ENCODE data around the gene RPS21. TPM values are rescaled to one million over a fixed set of nuclear protein-coding genes. Genes with fewer than 3 reads are reported as not detected.
"Not testable (repeated sequence)": the region's sequence is repeated elsewhere in the genome, so short reads cannot be mapped to it uniquely, and the experiment has no call there.

Gene RPS21
- polyA plus RNA-seq, 12 donors = 692 to 1,144 (median 1,032) TPM; not detected in 1

DNA sequence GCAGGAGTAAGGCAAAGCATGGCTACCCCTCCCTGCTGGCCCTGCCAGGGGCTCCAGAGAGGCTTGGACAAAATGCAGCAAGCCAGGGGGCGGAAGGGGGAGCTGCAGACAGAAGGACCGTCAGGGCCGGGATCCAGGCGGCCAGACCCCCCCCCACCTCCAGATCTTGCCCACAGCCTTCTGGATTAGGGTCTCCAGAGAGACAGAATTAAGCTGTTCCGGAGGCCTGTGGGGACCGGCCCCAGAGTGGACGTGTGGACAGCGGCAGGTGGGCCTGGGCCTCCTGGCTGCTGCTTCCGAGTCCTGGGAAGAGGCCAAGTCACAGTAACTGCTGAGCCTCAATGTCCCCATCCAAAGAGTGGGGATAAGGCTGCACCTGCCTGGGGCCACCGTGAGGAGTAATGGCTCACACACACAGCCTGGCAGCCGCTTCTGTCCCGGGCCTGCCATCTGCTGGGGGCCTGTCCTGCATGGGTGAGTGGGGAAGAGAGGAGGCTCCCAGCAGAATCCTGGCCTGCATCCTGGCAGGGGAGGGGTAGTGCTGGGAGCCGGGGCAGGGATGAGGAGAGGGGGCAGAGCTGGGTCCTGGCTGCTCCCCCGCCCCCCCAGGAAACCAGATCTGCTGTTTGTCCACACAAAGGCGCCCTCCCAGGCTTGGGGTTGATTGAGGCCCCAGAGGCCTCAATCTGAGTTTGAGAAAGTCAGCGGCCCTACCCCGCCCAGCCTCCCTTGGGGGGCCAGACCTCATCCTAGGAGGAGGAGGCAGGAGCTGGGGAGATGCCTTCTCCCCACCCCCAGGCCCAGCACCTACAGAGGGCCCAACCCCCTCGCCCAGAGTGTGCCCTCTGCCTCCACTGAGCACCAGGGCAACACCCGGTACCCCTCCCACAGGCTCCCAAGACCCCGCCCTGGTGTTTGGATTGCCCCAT, 23.6 kb upstream of the RPS21 start:
- no peak for DNase-seq

DNA sequence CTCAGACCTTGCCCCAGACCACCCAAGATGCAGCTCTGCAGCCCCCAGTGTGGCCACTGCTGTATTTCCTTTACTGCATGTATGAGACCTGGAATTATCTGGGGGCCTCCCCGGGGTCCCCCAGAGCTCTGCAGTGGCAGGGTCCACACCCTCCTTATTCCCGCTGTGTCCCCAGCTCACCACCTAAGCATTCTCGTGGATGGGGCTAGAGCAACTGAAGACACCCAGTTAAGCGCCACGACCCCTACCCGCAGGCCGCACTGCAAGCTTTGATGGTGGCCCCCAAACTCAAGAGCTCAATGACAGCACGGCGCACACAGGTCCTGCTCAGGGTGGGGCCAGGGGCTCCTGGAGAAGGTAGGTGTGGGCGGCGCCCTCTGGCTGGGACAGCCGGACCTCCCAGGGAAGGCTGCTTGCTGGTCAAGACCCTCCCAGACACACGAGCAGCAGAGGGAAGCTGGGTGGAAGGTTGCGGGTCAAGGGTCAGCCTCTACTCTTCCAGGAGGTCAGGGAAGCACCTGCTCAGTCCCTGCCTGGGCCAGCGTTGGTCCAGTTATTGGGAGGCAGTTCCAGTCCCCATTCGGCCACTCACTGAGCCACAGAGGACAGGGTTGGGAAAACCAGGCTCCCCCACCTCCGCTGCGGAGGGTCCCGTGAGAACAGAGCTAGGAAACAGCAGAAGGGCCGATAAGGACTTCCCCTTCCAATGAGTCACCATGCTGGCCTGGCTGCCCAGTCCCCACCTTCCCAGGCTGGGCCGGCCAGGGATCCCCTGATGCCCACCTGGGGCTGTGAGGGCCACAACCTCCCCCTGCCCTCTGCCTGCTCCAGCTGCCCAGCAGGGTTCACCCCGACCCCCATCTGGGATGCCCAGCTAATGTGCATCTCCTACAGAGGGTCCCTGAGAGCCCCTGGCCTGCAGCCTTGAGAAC, 22.7 kb upstream of the RPS21 start:
- no peak for DNase-seq

DNA sequence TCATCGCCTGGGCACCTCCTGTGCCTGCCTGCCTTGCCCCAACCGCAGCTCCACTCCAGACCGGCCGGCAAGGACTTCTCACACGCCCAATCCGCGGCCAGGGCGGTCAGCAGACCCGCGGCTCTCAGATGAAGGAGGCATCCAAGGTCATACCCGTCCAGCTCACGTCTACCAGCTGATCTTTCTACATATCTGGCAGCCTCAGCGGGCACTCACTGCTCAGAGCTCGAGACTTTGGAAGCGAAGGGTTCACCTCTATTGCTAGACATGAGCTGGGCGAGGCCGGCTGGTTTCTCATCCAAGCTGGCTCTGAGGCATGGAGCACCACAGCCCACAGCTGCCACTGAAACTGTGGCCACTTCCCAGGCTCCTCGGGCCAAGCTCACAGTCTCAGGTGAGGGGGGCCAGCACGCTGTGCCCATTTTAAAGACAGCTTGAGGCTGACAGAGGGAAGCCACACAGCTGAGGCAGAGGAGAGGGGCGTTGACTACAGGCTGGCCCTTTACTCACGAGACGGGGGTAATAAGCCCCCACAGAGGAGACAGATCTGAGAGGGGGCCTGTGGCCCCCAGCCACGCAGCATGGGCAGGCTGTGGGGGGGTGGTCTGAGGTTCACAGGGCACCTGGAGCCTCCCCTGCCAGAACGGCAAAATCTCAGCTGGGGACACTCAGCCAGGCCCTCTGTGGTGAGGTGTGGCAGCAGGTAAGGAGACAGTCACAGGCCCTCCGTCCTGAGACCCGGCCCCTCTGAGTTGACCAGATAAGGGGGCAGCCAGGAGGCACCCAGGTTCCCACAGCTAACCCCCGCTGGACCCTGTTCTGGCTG, 21.8 kb upstream of the RPS21 start:
- DNase-seq = no peak

DNA sequence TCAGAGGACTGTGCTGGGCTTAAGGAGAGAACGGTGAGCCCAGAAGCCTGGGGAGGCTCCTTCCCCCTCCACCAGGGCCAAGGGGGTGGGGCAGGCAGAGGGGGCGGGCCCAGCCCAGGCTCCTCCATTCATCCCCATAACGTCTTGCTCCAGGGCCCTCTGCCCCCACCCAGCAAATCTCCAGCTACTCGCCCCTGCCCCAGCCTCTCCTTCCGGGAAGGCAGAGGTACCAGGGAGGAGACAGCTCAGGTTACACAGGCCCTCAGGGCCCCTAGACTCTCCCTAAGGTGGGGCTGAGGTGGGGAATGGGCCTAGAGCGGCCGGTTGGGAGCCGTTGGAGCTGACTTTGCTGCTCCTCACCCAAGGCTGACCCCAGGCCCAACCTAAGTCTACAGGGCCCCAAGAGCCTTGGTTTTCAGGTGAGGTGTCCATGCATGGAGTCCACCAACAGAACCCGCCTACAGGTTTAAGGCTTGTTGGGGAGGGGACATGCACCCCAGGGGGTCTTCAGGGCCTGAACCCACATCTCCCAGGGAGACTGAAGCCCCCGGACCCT, 21.0 kb upstream of the RPS21 start:
- no peak for DNase-seq

DNA sequence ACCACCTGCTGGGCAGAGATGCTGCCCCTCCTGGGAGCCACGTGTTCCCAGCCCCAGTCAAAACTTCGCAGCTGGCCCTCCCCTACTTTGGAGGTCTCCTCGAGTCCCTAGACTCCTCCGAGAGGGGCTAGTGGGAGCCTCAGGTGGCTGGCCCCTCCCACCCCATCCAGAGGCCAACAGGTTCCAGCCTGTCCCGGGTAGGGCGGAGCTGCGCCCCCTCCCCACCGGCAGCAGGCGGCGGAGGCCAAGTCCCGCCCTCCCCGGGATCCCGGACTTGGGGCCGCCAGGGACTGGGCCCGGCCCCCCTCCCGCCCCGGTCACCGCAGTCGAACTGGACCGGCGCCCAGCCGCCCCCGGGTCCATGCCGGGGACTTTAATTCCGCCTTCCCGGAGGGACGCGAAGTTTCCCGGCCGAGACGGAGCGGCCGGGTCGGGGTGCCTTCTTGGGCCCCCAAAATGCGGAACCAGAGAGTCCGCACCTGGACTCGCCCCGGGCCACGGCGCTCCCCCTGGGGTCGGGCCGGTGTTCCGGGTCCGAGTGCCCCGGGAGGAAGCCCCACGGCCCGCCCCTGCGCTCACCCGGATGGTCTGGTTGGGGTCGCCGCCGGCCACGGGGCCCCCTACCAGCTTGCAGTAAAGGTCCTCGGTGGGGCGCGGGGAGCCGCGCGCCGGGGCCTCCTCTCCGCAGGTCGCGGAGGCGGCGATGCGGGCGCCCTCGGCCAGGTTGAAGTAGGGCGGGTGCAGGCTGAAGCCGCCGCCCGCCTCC, 20.4 kb upstream of the RPS21 start:
- no peak for DNase-seq

DNA sequence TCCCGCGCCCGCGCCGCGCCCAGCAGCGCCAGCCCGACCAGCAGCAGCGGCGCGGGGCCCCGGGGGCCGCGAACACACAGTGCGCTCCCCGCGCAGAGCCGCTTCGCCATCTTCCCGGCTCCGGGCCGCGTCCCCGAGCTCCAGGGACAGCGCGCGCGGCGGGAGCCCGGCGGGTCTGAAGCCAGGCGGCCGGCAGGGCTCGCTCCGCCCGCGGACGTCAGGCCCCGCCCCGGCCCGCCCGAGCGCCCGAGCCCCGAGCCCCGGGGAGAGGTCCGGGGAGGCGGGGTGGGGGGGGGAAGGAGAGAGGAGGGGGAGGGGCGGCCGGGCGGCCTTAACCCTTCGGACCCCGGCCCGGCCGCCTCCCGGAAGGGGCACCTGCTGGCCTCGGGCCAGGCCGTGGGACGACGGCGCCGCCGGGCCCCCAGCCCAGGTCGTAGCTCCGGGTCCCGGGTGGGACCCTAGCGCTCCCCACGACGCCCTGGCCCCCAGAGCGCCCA, 19.7 kb upstream of the RPS21 start, which contains the start of gene LAMA5:
TSS of gene LAMA5 (minus strand) at position 177 of the 497 bp plus-strand sequence. CDS start at position 110, 67 bp downstream.
- no peak for DNase-seq

DNA sequence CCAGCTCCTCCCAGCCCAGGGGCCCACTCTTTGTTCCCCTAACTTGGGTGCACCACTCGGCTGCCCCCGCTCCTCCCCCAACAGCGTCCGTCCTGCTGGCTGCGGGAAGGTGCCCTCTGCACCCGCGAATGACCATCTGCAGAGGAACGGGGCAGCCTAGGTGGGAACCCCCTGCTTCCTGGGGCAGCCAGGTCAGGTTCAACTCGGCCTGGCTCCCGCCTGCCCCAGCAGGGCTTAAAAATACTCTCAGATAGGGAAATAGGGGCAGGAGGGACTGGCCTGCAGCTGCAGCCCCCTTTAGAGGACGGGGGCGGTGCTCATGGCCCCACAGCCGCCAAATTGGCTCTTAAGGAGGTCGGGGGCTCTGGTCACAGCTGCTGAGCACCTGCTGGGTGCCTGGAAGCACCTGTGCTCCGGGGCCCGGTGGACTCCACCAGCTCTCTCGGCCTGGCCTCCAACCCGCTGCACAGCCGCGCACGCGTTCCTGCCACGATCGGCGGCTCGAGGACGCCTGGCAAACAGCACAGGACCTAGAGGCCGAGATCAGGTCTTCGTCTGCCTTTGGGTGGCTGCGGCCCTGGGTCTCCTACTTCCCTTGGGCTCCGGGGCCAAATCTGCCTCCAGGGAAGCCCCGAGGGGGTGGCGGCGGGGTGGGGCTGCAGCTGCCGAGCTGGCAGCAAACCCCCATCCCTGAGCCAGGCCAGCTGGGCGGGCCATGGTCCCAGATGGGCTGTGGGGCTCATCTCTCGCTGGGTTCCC, 19.1 kb upstream of the RPS21 start:
- DNase-seq = no peak

DNA sequence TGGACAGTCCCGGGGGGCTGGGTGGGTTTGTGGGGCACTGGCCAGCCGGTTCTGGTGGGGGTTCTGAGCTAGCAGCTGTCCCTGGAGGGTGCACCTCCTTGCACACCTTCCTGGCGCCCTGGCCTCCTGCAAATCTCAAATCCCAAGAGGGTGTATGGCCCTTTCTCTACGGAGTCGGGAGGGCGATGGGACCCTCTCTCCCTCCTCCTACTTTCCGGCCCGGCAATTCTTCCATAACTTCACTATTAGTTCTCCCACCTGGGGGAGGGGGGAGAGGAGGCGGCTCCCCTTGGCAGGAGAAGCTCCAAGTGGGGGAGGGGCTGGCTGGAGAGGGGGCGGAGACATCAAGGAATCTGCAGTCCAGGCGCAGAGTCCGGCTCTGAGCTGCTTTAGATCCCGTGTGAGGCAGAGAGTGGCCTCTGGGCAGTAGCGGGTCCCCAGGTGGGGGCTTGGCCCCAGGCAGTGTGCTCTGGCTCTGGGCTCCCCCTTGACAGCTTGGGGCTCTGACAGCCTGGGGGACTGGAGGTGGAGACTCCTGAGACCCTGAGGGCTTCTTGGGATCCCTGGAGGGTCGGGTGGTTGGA, 18.4 kb upstream of the RPS21 start:
- no peak for DNase-seq

DNA sequence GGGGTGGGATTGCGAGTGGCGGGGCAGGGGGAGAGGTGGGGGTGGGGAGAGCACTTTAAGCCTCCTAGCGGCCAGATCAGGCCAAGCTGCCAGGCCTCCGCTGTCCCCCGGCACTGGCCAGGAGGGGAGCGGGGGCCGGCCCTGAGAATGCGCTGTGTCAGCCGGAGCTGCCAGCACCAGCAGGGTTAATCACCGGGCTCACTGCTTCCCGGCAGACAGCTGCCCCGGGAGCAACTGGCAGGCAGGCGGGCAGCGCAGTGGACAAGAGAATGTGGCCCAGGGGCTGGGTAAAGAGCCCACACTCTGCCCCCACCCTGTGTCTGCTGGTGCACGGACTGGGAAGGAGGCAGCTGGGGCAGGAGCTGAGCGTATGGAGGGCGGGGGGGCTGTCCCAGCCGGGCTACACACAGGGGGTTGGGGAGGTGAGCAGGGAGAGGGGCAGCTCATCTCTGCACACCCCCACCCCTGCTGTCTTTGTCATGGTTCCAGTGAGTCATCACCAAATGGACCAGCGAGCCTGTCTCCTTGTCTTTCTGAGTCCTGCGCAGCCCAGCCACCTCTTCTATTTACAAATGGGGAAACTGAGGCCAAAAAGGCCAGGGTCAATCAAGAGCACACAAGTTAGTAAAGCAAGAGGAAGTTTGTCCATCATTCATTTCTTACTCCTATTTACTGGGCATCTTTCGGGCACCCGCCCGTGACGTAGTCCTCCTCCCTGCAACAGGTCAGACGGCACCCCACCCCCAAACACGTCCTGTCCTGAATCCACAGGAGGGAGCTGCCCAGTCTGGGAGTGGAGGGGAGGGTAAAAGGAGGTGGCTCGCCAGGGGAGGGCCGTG, 17.7 kb upstream of the RPS21 start:
- DNase-seq = no peak

DNA sequence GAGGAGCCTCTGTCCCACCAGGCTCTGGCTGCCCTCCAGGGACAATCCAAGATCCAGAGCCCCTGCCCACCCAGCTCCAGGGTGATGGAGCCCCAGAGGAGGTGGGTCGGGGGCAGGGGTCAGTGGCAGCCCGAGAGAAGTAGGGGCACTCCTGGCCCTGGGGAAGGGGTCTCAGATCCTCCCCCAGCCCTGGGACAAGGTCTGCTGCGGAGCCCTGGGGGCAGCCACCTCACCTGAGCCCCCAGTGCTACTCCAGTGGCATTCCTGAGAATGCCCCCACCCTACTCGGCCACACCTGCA, 17.1 kb upstream of the RPS21 start:
- no peak for DNase-seq

DNA sequence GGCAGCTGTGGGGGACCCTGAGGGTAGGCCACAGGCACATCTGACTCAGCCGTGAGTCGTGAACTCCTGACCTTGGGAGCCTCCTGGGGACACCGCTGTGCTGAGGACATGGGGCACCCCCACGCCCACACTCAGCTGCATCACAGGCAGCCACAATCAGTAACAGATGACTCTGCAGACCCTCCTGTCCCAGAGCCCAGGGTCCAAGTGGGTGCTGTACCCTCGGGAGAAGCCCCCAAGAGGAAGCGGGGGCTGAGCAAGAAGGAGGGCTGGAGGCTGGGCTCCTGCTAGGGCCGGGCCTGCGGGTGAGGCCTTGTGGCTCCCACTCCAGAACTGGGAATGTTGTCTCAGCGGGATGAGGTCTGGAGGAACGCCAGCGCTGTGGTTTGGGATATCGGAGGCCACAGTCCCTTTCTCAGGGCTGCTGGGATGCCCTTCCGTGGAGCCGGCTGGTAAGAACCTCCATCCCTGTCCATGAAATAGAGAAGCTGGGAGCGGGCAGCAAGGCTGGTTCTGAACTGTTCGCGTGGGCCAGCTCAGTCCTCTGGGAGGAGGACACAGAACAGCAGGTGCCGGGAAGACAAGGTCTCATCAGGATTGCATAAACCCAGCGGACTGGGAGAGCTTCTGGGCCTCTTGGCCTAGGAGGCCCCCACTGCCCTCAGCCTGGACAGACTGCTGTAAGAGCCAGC, 16.6 kb upstream of the RPS21 start:
- no peak for DNase-seq

DNA sequence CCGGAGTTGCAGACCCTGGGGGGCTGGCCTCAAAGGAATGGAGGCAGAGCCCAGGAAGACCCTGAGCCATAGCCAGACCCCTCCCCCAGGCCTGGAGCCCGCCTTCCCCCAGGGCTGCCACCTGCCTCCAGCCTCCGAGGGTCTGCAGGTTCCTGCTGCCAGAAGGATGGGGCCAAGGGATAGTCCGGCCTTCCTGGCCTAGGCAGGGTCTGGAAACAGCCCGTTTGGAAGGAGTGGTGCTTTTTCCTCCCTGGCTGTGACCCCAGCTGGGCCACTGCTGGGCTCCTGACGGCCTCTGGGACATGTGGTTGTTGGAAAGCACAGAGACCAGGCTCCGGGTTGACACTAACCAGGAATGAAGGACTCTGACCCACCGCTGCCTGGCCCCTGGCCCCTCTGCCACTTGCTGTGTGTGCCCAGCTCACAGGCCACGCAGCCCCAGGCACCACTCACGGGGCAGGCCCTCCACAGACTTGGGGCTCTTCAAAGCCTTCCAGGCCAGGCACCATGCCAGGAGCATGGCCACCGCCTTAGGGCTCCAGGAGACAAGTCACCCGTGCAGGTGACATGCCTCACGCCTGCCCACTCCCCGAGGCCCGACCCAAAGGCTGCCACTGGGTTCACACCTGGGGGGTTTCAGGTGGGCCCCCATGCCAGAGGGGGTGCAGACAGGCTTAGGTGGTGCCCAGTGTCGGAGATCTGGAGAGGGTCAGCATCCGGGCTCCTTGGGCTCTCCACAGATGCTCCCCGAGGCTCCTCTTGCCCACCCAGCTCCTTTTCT, 15.9 kb upstream of the RPS21 start:
- DNase-seq = no peak

DNA sequence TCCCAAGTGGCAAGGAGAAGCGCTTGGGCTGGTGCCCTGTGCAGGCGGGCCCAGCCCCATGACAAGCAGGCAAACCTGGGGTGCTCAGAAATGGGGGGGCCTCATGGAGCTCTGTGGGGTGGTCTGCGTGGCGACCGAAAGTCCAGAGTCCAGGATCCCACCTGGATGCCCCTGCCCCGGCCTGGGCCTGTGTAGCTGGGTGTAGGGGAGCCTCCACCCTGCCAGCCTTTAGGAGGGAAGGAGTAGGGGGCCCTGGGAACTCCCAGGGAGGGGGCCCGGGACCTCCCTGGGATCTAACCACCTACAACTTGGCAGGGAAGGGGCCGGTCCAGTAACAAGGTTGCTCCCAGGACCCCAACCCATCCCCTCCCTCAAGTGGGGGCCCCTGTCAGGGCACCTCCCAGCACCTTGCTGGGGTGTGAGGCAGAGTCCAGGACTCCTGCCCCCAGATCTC, 15.3 kb upstream of the RPS21 start:
- DNase-seq = no peak

DNA sequence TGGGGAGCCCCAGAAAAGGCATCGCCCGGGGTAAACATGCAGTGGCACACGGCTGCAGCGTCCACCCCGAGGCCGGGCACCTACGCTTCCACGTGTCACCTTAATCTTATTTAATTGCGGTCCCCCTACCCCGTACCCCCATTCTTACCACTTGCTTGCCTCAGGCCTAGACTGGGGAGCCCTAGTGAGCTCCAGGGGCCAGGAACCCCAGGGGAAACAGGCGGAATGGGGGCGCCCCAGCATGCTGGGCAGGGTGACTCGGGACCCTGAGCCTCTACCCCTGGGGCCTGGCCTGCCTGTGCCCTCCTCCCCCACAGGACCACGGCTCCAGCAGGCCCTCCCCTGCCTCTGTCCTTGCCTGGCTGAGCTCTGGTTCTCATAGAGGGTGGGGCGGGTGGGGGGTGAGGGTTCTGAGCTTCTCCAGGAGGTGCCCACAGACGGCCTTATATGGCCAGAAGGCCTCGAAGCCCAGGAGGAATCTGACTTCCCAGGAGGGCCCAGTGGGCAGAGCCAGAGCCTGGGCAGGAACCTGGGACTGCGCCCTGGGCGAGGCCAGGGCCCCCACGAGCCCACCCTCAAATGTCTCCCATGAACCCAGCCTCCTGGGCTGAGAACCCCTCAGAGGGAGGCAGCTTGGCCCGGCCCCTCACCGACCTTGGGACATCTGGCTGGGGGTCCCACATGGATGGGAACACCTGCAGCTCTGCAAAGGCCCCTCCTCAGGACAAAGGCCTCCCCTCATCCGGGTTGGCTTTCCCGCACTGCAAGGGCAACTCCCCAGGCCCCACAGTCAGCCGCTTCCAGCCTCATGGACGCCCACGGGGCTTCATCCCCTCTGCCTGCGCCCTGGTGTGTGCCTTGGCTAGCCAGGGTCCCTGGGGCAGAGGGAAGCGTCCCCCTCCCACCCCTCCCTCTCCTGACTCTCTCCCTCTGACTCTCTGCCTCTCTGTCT, 14.6 kb upstream of the RPS21 start:
- no peak for DNase-seq

DNA sequence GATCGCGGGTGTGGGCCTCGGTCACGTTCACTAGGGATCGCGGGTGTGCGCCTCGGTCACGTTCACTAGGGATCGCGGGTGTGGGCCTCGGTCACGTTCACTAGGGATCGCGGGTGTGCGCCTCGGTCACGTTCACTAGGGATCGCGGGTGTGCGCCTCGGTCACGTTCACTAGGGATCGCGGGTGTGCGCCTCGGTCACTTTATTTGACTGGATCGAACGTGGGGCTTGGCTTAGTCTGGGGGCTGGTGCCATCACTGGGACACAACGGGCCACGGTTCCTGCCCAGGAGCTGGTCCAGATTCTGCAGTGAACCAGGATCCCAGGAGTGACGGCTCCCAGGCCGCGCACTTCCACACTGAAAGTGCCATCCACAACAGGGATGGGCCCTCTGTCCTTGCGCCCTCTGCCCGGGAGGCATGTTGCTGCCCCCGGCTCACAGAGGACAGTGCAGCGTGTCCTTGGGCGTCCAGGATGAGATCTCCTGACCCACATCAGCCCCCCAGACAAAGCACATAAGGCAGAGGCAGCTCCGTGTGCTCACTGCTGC, 13.2 kb upstream of the RPS21 start:
- DNase-seq = not testable (repeated sequence)

All from muscle of arm (tissue), 12 donors.